ENCODE data around the gene XPA. TPM values are rescaled to one million over a fixed set of nuclear protein-coding genes. Genes with fewer than 3 reads are reported as not detected.

Gene XPA
- total RNA-seq, 1 experiment from 2014 or later = 4.9 TPM

DNA sequence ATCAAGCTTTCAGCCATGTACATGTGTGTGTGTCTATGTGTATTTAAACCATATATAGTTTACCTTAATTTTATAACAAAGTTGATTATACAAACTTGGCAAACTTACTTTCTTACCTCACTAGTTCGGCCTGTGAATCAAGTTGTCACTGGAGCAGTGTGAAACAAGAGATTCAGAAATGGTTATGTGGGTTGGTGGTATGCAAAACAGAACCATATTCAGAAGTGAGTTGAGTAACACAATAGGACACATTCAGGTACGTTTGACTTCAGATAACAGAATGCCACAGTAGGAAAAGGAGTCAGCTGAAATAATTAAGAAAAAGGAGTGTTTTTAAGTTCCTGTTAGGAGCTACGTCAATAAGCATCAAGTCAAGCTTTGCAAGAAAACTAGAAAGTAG lies 21.5 kb downstream of the XPA start:
- no peak overlapping the region for H3K4me3 ChIP-seq
- peaks cover 81% of the 10 kb centered on the region for H3K36me3 ChIP-seq
- no peaks in the 10 kb centered on the region for H3K9me3 ChIP-seq
- H3K27me3 ChIP-seq = no peaks in the 10 kb centered on the region
- DNase-seq = no peak

GRCh38 chr9:97673922-97674321 lies 23.2 kb downstream of the XPA start:
- H3K4me3 ChIP-seq = no peak overlapping the region
- no peaks in the 10 kb centered on the region for H3K27me3 ChIP-seq
- no peaks in the 10 kb centered on the region for H3K9me3 ChIP-seq
- no peak for DNase-seq
- peaks cover 77% of the 10 kb centered on the region for H3K36me3 ChIP-seq

- Histone ChIP-seq H3K9me3 (no peaks in the 10 kb centered on the region), H3K36me3 (peaks cover 79% of the 10 kb centered on the region), H3K4me3 (no peak overlapping the region), H3K27me3 (no peaks in the 10 kb centered on the region)
- DNase-seq = no peak
Observed at GRCh38 chr9:97672403-97672802, 24.7 kb downstream of the XPA start.

DNA sequence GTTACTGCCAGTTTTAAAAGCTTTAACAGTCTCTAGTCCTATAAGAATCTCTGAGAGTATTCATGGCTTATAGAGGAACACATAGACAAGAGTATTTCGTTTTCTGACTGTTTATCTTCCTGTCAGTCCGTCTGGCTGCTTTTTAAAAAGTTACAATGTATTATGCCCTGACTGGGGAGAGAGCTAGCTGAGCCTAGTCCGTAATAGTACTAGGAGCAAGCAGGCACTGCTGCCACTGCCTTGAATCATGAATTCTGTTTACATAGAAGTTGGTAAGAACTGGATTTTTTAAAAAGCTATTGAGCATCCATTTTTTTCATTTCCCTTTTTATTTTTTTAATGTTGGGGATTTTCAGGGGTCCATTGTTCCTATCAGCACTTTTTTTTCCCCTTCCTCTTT lies 26.6 kb downstream of the XPA start:
- no peaks in the 10 kb centered on the region for H3K27me3 ChIP-seq
- H3K36me3 ChIP-seq = peaks cover 76% of the 10 kb centered on the region
- no peaks in the 10 kb centered on the region for H3K9me3 ChIP-seq
- no peak for DNase-seq
- H3K4me3 ChIP-seq = no peak overlapping the region

GRCh38 chr9:97668485-97668884 lies 28.7 kb downstream of the XPA start:
- Histone ChIP-seq H3K36me3 (peaks cover 77% of the 10 kb centered on the region), H3K9me3 (no peaks in the 10 kb centered on the region), H3K27me3 (no peaks in the 10 kb centered on the region), H3K4me3 (no peak overlapping the region)
- no peak for DNase-seq

DNA sequence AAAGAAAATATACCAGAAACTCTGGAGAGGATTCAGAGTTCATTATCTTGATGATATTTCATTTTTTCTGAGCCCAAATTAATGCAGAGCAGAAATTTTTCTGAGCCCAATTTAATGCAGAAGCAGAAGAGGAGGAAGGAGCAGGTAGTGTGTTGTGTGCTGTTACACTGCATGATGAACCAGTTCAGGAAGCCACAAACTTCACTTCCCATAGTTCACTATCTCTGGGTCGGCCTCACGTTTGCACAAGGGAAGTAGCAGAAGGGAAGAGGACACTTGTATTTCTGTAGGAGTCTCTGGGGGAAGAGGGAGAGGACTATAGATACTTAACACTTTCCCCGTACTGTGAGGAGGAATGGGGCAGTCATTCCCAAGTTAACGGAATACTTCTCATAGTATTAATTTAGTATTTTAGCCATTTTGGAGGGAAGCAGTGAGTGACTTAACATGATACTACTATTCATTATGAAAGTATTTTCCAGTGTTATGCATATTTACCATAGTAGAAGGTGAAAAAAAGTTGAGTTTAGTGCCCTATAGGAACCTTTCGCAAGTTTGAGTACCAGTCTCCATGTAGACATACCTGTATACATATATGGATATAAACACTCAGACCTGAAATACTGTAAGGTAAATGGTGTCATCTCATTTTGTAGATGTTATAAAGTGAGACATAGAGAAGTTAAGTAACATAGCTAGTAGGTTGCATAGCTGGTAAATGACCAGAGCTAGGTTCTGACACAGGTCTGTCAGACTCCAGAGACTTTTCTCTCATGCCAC lies 30.0 kb downstream of the XPA start:
- no peak for DNase-seq
- Histone ChIP-seq H3K4me3 (no peak overlapping the region), H3K36me3 (peaks cover 73% of the 10 kb centered on the region), H3K9me3 (no peaks in the 10 kb centered on the region), H3K27me3 (no peaks in the 10 kb centered on the region)

- no peak for DNase-seq
- Histone ChIP-seq H3K4me3 (no peak overlapping the region), H3K27me3 (no peaks in the 10 kb centered on the region), H3K36me3 (peaks cover 73% of the 10 kb centered on the region), H3K9me3 (no peaks in the 10 kb centered on the region)
Observed at GRCh38 chr9:97665742-97666141, 31.4 kb downstream of the XPA start.

DNA sequence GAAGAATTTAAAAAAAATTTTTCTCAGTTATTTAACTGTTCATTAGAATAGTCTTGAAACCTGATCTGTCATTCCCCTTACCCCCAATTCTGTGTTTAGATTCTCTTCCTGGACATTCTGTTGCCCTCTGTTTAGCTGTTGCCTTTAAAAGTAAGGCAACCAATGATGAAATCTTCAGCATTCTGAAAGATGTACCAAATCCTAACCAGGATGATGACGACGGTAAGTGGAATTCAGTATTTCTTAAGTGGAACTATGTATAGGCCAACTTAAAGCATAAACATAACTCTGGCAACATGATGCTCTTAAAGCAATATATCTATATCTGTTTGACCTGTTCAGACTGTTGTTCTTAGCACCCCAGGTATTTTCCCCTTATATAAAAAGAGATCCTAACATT lies 36.3 kb downstream of the XPA start:
- Histone ChIP-seq H3K9me3 (no peaks in the 10 kb centered on the region), H3K36me3 (peaks cover 68% of the 10 kb centered on the region), H3K27me3 (no peaks in the 10 kb centered on the region), H3K4me3 (no peak overlapping the region)
- no peak for DNase-seq

DNA sequence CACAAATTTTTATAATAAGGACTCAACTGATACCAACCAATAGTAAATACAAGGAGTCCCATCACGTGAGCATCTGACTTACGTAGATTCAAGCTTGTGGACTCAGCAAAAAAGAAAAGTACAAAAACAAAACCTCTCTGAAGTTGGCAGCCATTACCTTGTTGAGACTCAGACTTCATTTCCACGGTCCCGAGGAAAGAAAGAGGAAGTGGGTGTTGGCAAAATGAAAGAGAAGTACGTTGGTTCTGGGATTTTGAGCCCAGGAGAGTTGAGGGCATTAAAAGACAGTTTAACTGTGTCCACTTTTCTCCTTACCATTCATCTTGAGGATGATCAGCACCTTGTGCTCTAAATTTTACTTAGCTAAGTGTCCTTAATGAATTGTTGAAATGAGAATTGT lies 36.8 kb downstream of the XPA start:
- DNase-seq = no peak
- Histone ChIP-seq H3K4me3 (no peak overlapping the region), H3K27me3 (no peaks in the 10 kb centered on the region), H3K36me3 (peaks cover 70% of the 10 kb centered on the region), H3K9me3 (no peaks in the 10 kb centered on the region)

DNA sequence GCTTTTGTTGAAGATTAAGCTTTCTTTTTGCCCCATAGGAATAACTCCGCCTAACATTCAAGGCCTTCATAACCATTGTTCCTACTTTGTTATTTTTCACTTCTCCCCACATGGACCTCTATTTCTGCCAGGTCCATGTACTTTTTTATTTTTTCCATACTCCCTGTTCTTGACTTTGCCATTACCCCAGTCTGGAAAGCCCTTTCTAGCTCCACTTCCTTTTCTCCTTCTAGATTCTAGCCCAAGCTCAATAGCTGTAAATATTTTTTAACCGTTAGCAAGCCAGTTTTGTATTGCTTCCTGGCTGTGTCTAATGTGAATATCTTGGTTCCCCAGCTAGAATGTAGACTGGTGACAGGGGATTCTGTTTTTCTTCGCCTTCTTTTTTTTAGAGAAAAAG lies 37.4 kb downstream of the XPA start:
- H3K4me3 ChIP-seq = no peak overlapping the region
- peaks cover 69% of the 10 kb centered on the region for H3K36me3 ChIP-seq
- no peak for DNase-seq
- no peaks in the 10 kb centered on the region for H3K9me3 ChIP-seq
- H3K27me3 ChIP-seq = no peaks in the 10 kb centered on the region

DNA sequence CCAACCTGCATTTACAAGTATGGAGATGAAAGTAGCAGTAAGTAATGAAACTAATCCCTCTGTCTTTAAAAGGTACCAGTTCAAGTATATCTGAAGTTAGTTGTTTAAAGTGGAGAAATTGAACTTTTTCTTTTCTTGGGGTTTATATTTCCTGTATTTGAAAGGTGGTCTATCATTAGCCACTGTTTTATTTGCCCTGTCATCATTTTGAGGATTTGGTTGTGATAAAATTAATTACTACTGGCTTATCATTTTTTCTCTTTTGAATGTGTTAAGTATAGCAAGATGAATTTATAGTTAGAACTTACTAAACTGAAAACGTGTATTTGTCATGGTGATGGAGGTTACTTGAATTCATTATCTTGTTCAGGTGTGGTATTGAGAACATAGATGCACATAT lies 38.4 kb downstream of the XPA start:
- Histone ChIP-seq H3K9me3 (no peaks in the 10 kb centered on the region), H3K36me3 (peaks cover 66% of the 10 kb centered on the region), H3K4me3 (no peak overlapping the region), H3K27me3 (no peaks in the 10 kb centered on the region)
- no peak for DNase-seq

DNA sequence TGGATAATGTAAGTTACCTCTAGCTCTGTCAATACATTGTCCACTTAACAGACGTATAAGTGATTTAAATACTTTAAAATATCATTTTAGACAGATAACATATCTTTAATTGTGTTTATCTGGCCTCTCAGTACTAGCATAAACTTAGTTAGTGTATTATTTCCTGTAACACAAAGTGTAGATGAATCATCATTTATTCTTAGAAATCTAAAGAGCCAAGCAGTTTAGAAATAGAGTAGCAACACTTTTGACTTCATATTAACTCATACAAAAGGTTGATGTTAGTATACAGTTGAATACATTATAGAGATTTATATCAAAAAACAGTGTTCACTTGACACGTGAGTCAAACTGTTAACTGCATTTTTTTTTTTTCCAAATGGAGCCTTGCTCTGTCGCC lies 45.5 kb downstream of the XPA start:
- Histone ChIP-seq H3K27me3 (no peaks in the 10 kb centered on the region), H3K4me3 (no peak overlapping the region), H3K9me3 (no peaks in the 10 kb centered on the region), H3K36me3 (peaks cover 82% of the 10 kb centered on the region)
- no peak for DNase-seq

DNA sequence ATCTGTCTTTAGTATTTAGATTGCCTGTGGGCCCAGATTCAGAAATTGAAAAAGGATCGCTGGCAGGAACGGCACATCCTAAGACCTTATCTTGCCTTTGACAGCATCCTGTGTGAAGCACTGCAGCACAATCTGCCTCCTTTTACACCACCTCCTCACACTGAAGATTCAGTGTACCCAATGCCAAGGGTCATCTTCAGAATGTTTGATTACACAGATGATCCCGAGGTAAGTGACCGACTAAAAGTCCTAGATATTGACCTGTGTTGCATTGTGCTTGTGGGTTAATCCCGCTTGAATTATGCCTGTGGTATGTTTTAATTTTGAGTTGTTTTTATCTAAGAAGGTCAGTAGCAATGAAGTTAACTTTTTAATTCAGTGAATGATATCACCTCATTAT lies 49.1 kb downstream of the XPA start:
- Histone ChIP-seq H3K36me3 (peaks cover 85% of the 10 kb centered on the region), H3K4me3 (no peak overlapping the region), H3K9me3 (no peaks in the 10 kb centered on the region), H3K27me3 (no peaks in the 10 kb centered on the region)
- DNase-seq = no peak

- no peak for DNase-seq
- Histone ChIP-seq H3K36me3 (peaks cover 86% of the 10 kb centered on the region), H3K27me3 (no peaks in the 10 kb centered on the region), H3K9me3 (no peaks in the 10 kb centered on the region), H3K4me3 (no peak overlapping the region)
Observed at GRCh38 chr9:97645720-97646119, 51.4 kb downstream of the XPA start.

- H3K27me3 ChIP-seq = no peaks in the 10 kb centered on the region
- peaks cover 60% of the 10 kb centered on the region for H3K36me3 ChIP-seq
- DNase-seq = no peak
- H3K4me3 ChIP-seq = no peak overlapping the region
- H3K9me3 ChIP-seq = no peaks in the 10 kb centered on the region
Observed at GRCh38 chr9:97640325-97640724, 56.8 kb downstream of the XPA start.

- Histone ChIP-seq H3K4me3 (no peak overlapping the region), H3K9me3 (no peaks in the 10 kb centered on the region), H3K36me3 (peaks cover 46% of the 10 kb centered on the region), H3K27me3 (no peaks in the 10 kb centered on the region)
- DNase-seq = no peak
Observed at GRCh38 chr9:97638666-97639065, 58.5 kb downstream of the XPA start.

DNA sequence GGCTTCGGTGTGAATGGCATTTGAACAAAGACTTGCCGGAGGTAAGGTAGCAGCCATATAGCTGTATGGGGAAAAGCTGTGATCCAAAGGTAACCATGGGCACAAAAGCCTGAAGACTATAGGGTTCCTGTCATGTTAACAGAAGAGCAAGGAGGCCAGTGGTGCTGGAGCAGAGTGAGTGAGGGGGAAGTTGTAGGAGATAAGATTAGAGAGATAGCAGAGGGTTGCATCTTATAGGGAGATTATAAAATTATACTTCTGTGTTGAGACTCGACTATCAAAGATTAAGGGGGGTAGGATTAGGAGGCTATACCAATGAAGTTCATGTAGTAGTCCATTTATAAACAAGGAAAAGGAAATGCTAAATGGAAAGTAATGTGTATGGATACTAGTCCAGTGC lies 60.2 kb downstream of the XPA start:
- H3K9me3 ChIP-seq = no peaks in the 10 kb centered on the region
- no peak for DNase-seq
- no peaks in the 10 kb centered on the region for H3K27me3 ChIP-seq
- H3K4me3 ChIP-seq = no peak overlapping the region
- peaks cover 31% of the 10 kb centered on the region for H3K36me3 ChIP-seq

GRCh38 chr9:97635026-97635425 lies 62.1 kb downstream of the XPA start:
- Histone ChIP-seq H3K9me3 (no peaks in the 10 kb centered on the region), H3K27me3 (no peaks in the 10 kb centered on the region), H3K4me3 (peak overlapping the region; percentile 94), H3K36me3 (peaks cover 16% of the 10 kb centered on the region)
- no peak for DNase-seq
